Activated T-helper 2 cell treated with anti-CD3 and anti-CD28 coated beads, Interferon-gamma antibody, Interleukin-2, Interleukin-4, amounts not matched to agents 10 μg/mL and 5 μg/mL and 100 μg/mL, durations not matched to agents 14 hours and 24 hours and 36 hours (primary cell): Measurements from ENCODE around the gene PYGO1. TPM values are rescaled to one million over a fixed set of nuclear protein-coding genes. Genes with fewer than 3 reads are reported as not detected.

Experiments used
- DNase-seq: peaks from one replicate; pipeline ENCODE4 v3.0.0; 2021; ENCODE audit warnings: low spot score
- H3K27ac Mint-ChIP-seq: one replicate; pipeline ENCODE4 v1.8.0; 2021; ENCODE audit warnings: mixed read lengths
- H3K27me3 Mint-ChIP-seq: one replicate; pipeline ENCODE4 v1.8.0; 2021; ENCODE audit warnings: low read depth, mixed read lengths
- H3K36me3 Mint-ChIP-seq: one replicate; pipeline ENCODE4 v1.8.0; 2021; ENCODE audit warnings: low read depth, mixed read lengths
- H3K4me1 Mint-ChIP-seq: one replicate; pipeline ENCODE4 v1.8.0; 2021; ENCODE audit warnings: low read depth, mixed read lengths
- H3K4me3 Mint-ChIP-seq: one replicate; pipeline ENCODE4 v1.8.0; 2021; ENCODE audit warnings: low read depth, mild to moderate bottlenecking, moderate library complexity, mixed read lengths
- H3K9me3 Mint-ChIP-seq: one replicate; pipeline ENCODE4 v1.8.0; 2021; ENCODE audit warnings: mixed read lengths
- intact Hi-C: fragments of 100-400 bp; cut with micrococcal nuclease; formaldehyde crosslinking; loops from one replicate; pipeline ENCODE4 v1.15.1; 2023
- total RNA-seq: library from RNA; stranded (reverse); gene quantifications from 2 replicates; pipeline ENCODE4 v1.2.3, GENCODE V29; 2022

The PYGO1 gene
- total RNA-seq, result 0.02 and 0.11 TPM in 2 replicates

- Mint-ChIP-seq H3K4me1 (peaks cover 2% of the 10 kb centered on the region), H3K27ac (no peak within 1 kb of the TSS), H3K36me3 (no peaks in the 10 kb centered on the region), H3K4me3 (peak within 1 kb of the TSS; percentile 70), H3K9me3 (no peaks in the 10 kb centered on the region), H3K27me3 (peaks cover 48% of the 10 kb centered on the region)
- DNase-seq, result peak; percentile 18
- intact Hi-C loops, result loop anchor here (5.0 kb wide), 1 partner anchor 154 kb away; the partner anchor contains the start of gene PRTG
Measured at GRCh38 chr15:55588070-55588814, at the start of gene PYGO1. Gene PYGO1 (minus strand): TSS chr15:55588345. CDS start chr15:55587883, 462 bp downstream.

- Mint-ChIP-seq H3K36me3 (no peaks in the 10 kb centered on the region), H3K4me1 (no peaks in the 10 kb centered on the region), H3K27ac (no peak overlapping the region), H3K9me3 (no peaks in the 10 kb centered on the region), H3K27me3 (peaks cover 13% of the 10 kb centered on the region), H3K4me3 (no peak overlapping the region)
- DNase-seq, result no peak
- intact Hi-C loops, result no loop called here
Measured at GRCh38 chr15:55637086-55637485, 48.9 kb upstream of the PYGO1 start.

DNA sequence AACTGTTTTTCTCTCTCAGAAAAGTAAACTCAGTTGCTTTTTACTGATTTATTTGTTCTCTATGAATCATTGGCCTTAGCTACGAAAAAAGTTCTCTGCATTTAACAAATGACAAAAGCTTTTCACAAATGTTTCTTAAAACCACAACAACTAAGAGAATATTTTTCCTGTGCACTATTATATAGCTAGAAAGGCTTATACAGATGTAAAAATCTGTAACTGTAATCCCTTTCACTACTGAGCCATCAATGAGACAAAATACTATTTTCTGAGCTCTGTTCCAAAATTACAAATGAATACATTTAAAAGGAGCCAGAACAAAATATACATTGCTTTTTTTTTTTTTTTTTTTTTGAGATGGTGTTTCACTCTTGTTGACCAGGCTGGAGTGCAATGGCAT is 45.6 kb upstream of the PYGO1 start:
- Mint-ChIP-seq H3K36me3 (no peaks in the 10 kb centered on the region), H3K4me3 (no peak overlapping the region), H3K4me1 (no peaks in the 10 kb centered on the region), H3K27me3 (peaks cover 10% of the 10 kb centered on the region), H3K9me3 (no peaks in the 10 kb centered on the region), H3K27ac (no peak overlapping the region)
- DNase-seq, result no peak
- intact Hi-C loops, result no loop called here

DNA sequence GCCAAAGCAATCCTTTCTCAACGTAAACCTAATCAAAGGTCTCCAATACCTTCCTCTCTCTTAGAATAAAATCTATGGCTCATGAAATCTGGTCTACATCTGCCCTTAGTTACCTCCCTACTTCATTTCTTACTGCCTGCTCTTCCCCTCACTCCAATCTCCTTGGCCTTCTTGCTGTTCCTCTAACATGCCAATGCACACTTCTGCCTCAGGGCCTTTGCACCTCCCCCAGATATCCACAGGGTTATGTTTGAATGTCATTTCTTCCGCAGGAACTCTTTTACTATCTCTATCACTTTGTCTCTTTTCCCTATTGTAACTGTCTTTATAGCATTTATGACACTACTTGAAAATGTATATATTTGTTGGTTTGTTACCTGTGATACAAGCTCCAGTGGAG is 44.3 kb upstream of the PYGO1 start:
- H3K27ac Mint-ChIP-seq, result no peak overlapping the region
- H3K4me3 Mint-ChIP-seq, result no peak overlapping the region
- H3K4me1 Mint-ChIP-seq, result peaks cover 4% of the 10 kb centered on the region
- peaks cover 10% of the 10 kb centered on the region for H3K27me3 Mint-ChIP-seq
- no peak for DNase-seq
- intact Hi-C loops, result no loop called here
- H3K36me3 Mint-ChIP-seq, result no peaks in the 10 kb centered on the region
- H3K9me3 Mint-ChIP-seq, result no peaks in the 10 kb centered on the region

DNA sequence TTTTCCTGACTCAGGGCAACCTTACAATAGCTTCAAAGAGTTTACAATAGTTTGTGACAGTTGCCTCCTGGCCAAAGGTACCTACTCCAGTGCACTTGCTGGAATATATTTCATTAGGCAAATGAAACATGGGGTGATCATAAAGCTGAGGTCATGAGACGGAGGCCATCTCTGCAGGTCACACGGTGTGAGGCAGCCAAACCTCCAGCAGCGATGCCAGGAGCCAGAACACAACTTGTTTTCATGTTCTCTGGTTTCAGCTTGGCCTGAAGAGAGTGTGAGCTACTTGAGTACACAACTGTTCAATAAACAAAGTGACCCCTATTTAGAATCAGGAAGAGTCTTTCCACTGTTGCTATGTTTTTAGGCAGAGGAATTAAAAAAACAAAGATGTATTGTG is 42.7 kb upstream of the PYGO1 start:
- Mint-ChIP-seq H3K27me3 (peaks cover 10% of the 10 kb centered on the region), H3K4me1 (peaks cover 4% of the 10 kb centered on the region), H3K9me3 (no peaks in the 10 kb centered on the region), H3K27ac (no peak overlapping the region), H3K36me3 (no peaks in the 10 kb centered on the region), H3K4me3 (no peak overlapping the region)
- DNase-seq, result no peak
- intact Hi-C loops, result no loop called here

GRCh38 chr15:55628369-55628730 is 40.2 kb upstream of the PYGO1 start:
- intact Hi-C loops, result no loop called here
- DNase-seq, result no peak
- Mint-ChIP-seq H3K4me3 (no peak overlapping the region), H3K36me3 (no peaks in the 10 kb centered on the region), H3K9me3 (no peaks in the 10 kb centered on the region), H3K4me1 (peaks cover 4% of the 10 kb centered on the region), H3K27me3 (peaks cover 8% of the 10 kb centered on the region), H3K27ac (no peak overlapping the region)

GRCh38 chr15:55627730-55628368 is 39.7 kb upstream of the PYGO1 start:
- no peak overlapping the region for H3K4me3 Mint-ChIP-seq
- H3K36me3 Mint-ChIP-seq, result no peaks in the 10 kb centered on the region
- H3K9me3 Mint-ChIP-seq, result no peaks in the 10 kb centered on the region
- intact Hi-C loops, result no loop called here
- peaks cover 4% of the 10 kb centered on the region for H3K4me1 Mint-ChIP-seq
- DNase-seq, result no peak
- H3K27ac Mint-ChIP-seq, result no peak overlapping the region
- H3K27me3 Mint-ChIP-seq, result peaks cover 8% of the 10 kb centered on the region

DNA sequence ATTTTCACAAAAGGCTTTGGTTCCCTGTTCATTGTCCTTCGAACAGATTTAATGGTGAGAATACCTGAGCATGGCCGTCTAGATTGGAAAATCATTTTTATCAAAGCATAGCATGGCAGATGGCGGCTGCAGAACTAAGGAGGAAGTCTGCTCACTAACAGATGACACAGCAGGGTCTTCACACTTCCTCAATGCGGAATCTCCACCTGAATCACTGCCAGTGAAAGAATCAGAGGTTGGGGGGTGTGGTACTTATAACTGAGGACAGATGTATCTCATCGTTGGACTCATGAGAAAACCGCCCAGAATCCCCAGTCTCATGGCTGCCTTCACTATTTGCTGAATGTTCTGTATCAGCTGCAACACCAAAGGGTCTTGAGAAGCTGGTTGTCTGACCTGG is 31.6 kb upstream of the PYGO1 start:
- intact Hi-C loops, result no loop called here
- peaks cover 20% of the 10 kb centered on the region for H3K27me3 Mint-ChIP-seq
- no peaks in the 10 kb centered on the region for H3K36me3 Mint-ChIP-seq
- H3K27ac Mint-ChIP-seq, result no peak overlapping the region
- H3K9me3 Mint-ChIP-seq, result no peaks in the 10 kb centered on the region
- no peak for DNase-seq
- H3K4me3 Mint-ChIP-seq, result no peak overlapping the region
- H3K4me1 Mint-ChIP-seq, result no peaks in the 10 kb centered on the region

GRCh38 chr15:55618387-55618786 is 30.2 kb upstream of the PYGO1 start:
- Mint-ChIP-seq H3K9me3 (no peaks in the 10 kb centered on the region), H3K27me3 (peaks cover 30% of the 10 kb centered on the region), H3K4me1 (no peaks in the 10 kb centered on the region), H3K36me3 (no peaks in the 10 kb centered on the region), H3K27ac (no peak overlapping the region), H3K4me3 (no peak overlapping the region)
- no peak for DNase-seq
- intact Hi-C loops, result no loop called here

- Mint-ChIP-seq H3K36me3 (no peaks in the 10 kb centered on the region), H3K27ac (no peak overlapping the region), H3K4me1 (no peaks in the 10 kb centered on the region), H3K9me3 (no peaks in the 10 kb centered on the region), H3K27me3 (peaks cover 35% of the 10 kb centered on the region), H3K4me3 (no peak overlapping the region)
- no peak for DNase-seq
- intact Hi-C loops, result no loop called here
Measured at GRCh38 chr15:55615445-55615844, 27.3 kb upstream of the PYGO1 start.

DNA sequence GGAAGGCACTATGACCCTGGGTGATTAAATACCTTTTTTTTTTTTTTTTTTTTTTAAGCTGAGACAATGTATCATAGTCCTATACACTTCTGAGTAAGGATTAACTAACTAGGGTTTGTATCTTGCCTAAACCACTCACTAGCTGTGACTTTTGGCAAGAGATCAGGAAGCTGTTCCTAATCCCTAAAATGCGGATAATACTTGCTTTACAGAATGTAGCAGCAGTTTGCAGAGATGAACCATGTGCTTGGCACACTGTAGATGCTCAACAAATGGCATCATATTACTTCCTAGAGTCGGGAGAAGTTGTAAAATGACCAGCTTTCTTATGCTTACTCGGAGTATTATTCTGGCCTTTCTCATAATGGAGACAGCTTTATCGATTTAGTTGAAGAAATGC is 25.6 kb upstream of the PYGO1 start:
- intact Hi-C loops, result no loop called here
- Mint-ChIP-seq H3K27me3 (peaks cover 25% of the 10 kb centered on the region), H3K27ac (no peak overlapping the region), H3K4me3 (no peak overlapping the region), H3K4me1 (no peaks in the 10 kb centered on the region), H3K9me3 (no peaks in the 10 kb centered on the region), H3K36me3 (no peaks in the 10 kb centered on the region)
- DNase-seq, result no peak

DNA sequence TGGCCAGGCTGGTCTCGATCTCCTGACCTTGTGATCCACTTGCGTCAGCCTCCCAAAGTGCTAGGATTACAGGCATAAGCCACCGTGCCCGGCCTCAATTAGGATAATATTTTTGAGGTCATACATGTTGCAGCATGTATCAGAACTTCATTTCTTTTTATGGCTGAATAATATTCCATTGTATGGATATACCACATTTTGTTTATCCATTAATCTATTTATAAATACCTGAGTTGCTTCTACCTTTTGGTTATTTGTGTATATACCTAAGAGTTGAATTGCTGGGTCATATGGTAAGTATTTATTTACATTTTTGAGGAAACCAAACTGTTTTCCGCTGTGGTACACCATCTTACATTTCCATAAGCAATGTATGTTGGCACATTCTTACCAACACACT is 18.1 kb upstream of the PYGO1 start:
- no peak overlapping the region for H3K27ac Mint-ChIP-seq
- H3K36me3 Mint-ChIP-seq, result no peaks in the 10 kb centered on the region
- H3K9me3 Mint-ChIP-seq, result no peaks in the 10 kb centered on the region
- intact Hi-C loops, result no loop called here
- H3K4me1 Mint-ChIP-seq, result no peaks in the 10 kb centered on the region
- peaks cover 3% of the 10 kb centered on the region for H3K27me3 Mint-ChIP-seq
- no peak for DNase-seq
- no peak overlapping the region for H3K4me3 Mint-ChIP-seq

DNA sequence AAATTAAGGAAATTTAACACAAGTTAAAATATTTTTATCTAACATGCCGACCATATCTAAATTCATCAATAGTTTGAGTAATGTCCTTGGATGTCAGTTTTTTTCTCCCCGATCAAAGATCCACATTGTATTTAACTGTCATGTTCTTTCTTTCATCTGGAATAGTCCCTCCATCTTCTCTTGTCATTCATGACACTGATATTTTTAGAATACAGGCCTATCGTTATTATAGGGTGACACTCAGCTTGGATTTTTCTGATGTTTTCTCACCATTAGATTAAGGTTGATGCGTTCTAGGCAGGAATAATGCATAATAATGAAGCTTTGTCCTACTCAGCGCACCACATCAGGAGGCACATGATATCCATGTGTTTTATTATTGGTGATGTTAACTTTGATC is 13.2 kb upstream of the PYGO1 start:
- Mint-ChIP-seq H3K27me3 (peaks cover 4% of the 10 kb centered on the region), H3K4me1 (no peaks in the 10 kb centered on the region), H3K9me3 (no peaks in the 10 kb centered on the region), H3K4me3 (no peak overlapping the region), H3K27ac (no peak overlapping the region), H3K36me3 (no peaks in the 10 kb centered on the region)
- DNase-seq, result no peak
- intact Hi-C loops, result no loop called here
